Bronchial epithelial cell (primary cell): ENCODE measurements around the gene DNAJC9. TPM values are rescaled to one million over a fixed set of nuclear protein-coding genes. Genes with fewer than 3 reads are reported as not detected.

Experiments
- DNase-seq: peaks from one replicate; pipeline ENCODE4 v3.0.0-alpha.2; 2010; ENCODE audit warnings: low read depth
- FAIRE-seq: peaks from 2 replicates; lab custom pipeline; 2011; peaks lifted over from hg19 to GRCh38; lab: Jason Lieb, UNC
- H3K27me3 ChIP-seq: 2 replicates; pipeline ENCODE4 v1.5.1; 2011; ENCODE audit warnings: low read length; ENCODE audit not compliant: control insufficient read depth, insufficient read depth
- H3K36me3 ChIP-seq: 2 replicates; pipeline ENCODE4 v1.5.1; 2011; ENCODE audit warnings: low read length; ENCODE audit not compliant: control insufficient read depth, insufficient read depth
- H3K4me3 ChIP-seq: 2 replicates; pipeline ENCODE4 v1.5.1; 2011; ENCODE audit warnings: mild to moderate bottlenecking, low read depth, low read length, control low read depth
- total RNA-seq: library from RNA; depleted of rRNA; stranded (reverse); fragments of >200 nt; gene quantifications from 2 replicates; pipeline ENCODE4 v1.2.1, GENCODE V29; 2014
- TF ChIP-seq, protein P1 (sequence below): IDR thresholded peaks from 2 replicates; pipeline ENCODE4 v1.5.1; 2011; ENCODE audit warnings: mild to moderate bottlenecking, moderate library complexity, low read length, control low read depth, inconsistent platforms; ENCODE audit not compliant: insufficient read depth, severe bottlenecking

The DNAJC9 gene, protein sequence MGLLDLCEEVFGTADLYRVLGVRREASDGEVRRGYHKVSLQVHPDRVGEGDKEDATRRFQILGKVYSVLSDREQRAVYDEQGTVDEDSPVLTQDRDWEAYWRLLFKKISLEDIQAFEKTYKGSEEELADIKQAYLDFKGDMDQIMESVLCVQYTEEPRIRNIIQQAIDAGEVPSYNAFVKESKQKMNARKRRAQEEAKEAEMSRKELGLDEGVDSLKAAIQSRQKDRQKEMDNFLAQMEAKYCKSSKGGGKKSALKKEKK
- total RNA-seq = 32.0 and 35.0 TPM in 2 replicates

DNA sequence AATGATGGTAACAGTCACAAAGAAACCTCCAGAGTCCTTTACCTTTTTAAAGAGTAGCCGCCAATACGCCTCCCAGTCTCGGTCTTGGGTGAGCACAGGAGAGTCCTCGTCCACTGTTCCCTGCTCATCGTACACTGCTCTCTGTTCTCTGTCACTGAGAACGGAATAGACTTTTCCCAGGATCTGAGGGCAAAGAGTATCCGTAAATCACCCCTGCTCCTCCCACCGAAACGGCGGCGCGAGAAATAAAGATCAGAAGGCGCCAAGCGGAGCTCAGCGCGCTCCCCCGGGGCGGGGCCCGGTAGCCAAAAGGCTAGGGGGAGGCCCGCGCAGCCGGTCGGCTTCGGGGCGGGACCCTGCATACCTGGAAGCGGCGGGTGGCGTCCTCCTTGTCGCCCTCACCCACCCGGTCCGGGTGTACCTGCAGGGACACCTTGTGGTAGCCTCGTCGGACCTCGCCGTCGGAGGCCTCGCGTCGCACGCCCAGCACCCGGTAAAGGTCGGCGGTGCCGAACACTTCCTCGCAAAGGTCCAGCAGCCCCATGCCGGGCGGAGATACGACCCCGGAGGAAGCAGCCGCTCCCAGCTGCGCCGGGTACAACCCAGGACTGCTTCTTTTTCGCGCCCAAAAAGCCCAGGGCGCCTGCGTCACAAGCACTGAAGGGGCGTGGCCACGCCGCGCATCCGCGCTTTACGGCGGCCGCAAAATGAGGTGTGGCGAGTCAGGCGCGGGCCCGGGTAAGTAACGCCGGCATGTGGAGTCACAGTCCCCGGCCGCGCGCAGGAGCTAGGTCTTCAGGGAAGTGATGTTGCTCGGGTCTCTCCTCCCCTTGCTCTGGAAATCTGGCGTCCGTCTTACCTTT is at the start of gene DNAJC9:
Gene DNAJC9, minus strand, starts transcription at position 610 of the 863 bp plus-strand sequence. Its CDS starts 66 bp downstream, at position 544.
- peak; percentile 83 for DNase-seq
- Histone ChIP-seq H3K36me3 (peaks cover 1% of the 10 kb centered on the region), H3K4me3 (peak within 1 kb of the TSS; percentile 86), H3K27me3 (no peaks in the 10 kb centered on the region)
- TF ChIP-seq, protein P1, sequence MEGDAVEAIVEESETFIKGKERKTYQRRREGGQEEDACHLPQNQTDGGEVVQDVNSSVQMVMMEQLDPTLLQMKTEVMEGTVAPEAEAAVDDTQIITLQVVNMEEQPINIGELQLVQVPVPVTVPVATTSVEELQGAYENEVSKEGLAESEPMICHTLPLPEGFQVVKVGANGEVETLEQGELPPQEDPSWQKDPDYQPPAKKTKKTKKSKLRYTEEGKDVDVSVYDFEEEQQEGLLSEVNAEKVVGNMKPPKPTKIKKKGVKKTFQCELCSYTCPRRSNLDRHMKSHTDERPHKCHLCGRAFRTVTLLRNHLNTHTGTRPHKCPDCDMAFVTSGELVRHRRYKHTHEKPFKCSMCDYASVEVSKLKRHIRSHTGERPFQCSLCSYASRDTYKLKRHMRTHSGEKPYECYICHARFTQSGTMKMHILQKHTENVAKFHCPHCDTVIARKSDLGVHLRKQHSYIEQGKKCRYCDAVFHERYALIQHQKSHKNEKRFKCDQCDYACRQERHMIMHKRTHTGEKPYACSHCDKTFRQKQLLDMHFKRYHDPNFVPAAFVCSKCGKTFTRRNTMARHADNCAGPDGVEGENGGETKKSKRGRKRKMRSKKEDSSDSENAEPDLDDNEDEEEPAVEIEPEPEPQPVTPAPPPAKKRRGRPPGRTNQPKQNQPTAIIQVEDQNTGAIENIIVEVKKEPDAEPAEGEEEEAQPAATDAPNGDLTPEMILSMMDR = peak; percentile 22
- no peak for FAIRE-seq

DNA sequence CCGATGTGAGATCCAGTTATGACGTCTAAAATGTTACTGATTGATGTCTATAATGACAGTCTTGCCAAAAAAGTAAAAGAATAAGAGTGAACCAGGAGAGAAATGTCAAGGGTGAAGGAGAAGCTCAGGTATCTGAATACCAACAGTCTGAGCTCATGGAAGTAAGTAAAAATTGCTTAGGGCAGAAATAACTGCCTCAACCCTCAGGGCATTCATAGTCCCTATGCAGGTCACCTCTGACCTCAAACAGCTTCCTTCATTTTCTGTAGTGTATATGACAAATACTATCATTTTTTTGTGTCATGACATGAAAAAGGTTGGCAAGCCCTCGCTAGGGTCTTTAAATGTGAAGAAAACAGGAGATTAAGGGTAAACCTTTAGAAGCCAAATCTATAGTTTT is 46.4 kb upstream of the DNAJC9 start:
- Histone ChIP-seq H3K36me3 (no peaks in the 10 kb centered on the region), H3K4me3 (no peak overlapping the region), H3K27me3 (peaks cover 2% of the 10 kb centered on the region)
- FAIRE-seq (no peak), DNase-seq (no peak)
- TF ChIP-seq, protein P1 = no peak

DNA sequence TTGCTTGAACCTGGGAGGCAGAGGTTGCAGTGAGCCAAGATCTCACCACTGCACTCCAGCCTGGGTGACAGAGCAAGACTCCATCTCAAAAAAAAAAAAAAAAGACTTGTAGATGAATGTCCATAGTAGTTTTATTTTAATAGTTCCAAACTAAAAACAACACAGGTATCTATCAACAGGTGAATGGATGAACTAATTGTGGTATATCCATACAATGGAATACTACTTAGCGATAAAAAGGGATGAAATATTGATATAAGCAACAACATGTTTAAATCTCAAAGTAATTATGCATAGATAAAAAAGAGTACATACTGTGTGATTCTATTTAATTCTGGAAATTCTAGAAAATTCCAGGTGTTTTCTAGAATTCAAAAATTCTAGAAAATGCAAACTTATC is 42.9 kb upstream of the DNAJC9 start:
- TF ChIP-seq, protein P1 = no peak
- Histone ChIP-seq H3K36me3 (no peaks in the 10 kb centered on the region), H3K4me3 (no peak overlapping the region), H3K27me3 (no peaks in the 10 kb centered on the region)
- DNase-seq = no peak
- no peak for FAIRE-seq

DNA sequence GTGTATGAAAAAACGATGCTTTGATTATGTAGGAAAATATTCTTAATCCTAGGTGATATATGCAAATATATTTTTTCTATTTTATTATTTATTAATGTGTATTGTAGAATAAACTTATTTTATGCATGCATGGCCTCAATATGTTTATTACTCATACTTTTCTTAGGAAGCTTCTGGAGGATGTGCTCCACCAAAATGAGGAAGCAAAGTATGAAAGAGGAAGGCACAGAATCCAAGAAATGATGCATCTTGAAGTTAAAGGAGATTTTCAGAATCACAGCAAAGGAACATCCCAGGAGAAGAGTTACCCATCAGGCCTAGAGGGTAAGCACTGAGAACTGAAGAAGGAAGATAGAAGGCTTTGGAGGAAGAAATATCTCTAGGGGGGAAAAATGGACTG is 40.4 kb upstream of the DNAJC9 start:
- H3K27me3 ChIP-seq = no peaks in the 10 kb centered on the region
- H3K36me3 ChIP-seq = no peaks in the 10 kb centered on the region
- FAIRE-seq (no peak), DNase-seq (no peak)
- H3K4me3 ChIP-seq = no peak overlapping the region
- TF ChIP-seq, protein P1 = no peak

DNA sequence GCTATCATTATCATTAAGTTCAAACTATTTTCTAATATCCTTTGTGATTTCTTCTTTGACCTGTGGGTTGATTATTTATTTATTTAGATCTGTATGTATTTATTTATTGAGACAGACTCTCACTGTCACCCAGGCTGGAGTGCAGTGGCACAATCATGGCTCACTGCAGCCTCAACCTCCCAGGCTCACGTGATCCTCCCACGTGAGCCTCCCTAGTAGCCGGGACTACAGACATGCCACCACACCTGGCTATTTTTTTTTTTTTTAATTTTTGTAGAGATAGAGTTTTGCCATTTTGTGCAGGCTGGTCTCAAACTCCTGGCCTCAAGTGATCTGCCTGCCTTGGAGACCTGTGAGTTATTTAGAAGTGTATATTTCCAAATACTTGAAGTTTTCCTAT is 34.0 kb upstream of the DNAJC9 start:
- H3K36me3 ChIP-seq = no peaks in the 10 kb centered on the region
- H3K27me3 ChIP-seq = no peaks in the 10 kb centered on the region
- TF ChIP-seq, protein P1 = no peak
- FAIRE-seq = no peak
- H3K4me3 ChIP-seq = no peak overlapping the region
- no peak for DNase-seq
